ENCODE data around the gene RBBP5. TPM values are rescaled to one million over a fixed set of nuclear protein-coding genes. Genes with fewer than 3 reads are reported as not detected.

RBBP5 gene
- total and polyA plus RNA-seq, 2 experiments from 2014 or later, result 14.1 to 26.5 TPM

DNA sequence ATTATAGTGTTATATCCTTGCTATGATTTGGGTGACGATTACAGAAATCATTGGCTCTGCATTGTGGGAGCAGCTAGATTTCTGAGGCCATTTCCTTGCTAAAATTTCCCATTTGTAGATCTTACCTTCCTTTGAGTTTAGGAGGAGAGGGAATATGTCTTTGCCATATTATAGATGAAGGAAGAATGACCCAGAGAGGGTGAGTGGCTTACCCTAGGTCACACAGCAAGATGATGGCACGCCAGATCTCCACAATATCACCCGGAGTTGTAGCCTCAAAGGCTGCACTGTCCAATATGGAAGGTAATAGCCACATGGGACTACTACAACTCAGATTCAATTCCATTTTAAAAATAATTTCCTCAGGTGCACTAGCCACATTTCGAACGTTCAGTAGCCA, 68.5 kb downstream of the RBBP5 start:
- Histone ChIP-seq H3K9me2 (ENCODE audit: insufficient read depth) (no peaks in the 10 kb centered on the region), H2AFZ (no peak overlapping the region), H3K4me1 (ENCODE audit: insufficient read depth) (no peaks in the 10 kb centered on the region), H3K4me3 (no peak overlapping the region), H4K20me1 (replicated peaks; ENCODE audit: insufficient read depth) (no peaks in the 10 kb centered on the region), H3K79me2 (replicated peaks; ENCODE audit: insufficient read depth) (no peaks in the 10 kb centered on the region), H3F3A (replicated peaks; ENCODE audit: low read depth) (no peaks in the 10 kb centered on the region), H3K27me3 (ENCODE audit: insufficient read depth) (no peaks in the 10 kb centered on the region), H3K4me2 (no peak overlapping the region), H3K36me3 (ENCODE audit: insufficient read depth) (no peaks in the 10 kb centered on the region), H3K27ac (ENCODE audit: low read depth) (no peak overlapping the region)
- Mint-ChIP-seq H3K4me3 (no peak overlapping the region), H3K4me1 (peaks cover 12% of the 10 kb centered on the region; the same call in 2 of the 3 replicates), H3K36me3 (ENCODE audit: low read depth) (no peaks in the 10 kb centered on the region), H3K27ac (no peak overlapping the region), H3K9me3 (no peaks in the 10 kb centered on the region), H3K27me3 (ENCODE audit: insufficient read depth, low read depth, poor library complexity) (peaks cover 8% of the 10 kb centered on the region)
- no peak for ATAC-seq
- no peak for TF ChIP-seq NANOG (IDR thresholded peaks at IDR 0.05; ENCODE audit: borderline replicate concordance)
- no peak for TF ChIP-seq JUNB (IDR thresholded peaks at IDR 0.05; ENCODE audit: unreplicated experiment)
- TF ChIP-seq ZNF331 (CRISPR knock-in tag; IDR thresholded peaks at IDR 0.05; ENCODE audit: low read depth), result no peak
- TF ChIP-seq ZNF114 (CRISPR knock-in tag; IDR thresholded peaks at IDR 0.05), result no peak
- TF ChIP-seq, protein P1, sequence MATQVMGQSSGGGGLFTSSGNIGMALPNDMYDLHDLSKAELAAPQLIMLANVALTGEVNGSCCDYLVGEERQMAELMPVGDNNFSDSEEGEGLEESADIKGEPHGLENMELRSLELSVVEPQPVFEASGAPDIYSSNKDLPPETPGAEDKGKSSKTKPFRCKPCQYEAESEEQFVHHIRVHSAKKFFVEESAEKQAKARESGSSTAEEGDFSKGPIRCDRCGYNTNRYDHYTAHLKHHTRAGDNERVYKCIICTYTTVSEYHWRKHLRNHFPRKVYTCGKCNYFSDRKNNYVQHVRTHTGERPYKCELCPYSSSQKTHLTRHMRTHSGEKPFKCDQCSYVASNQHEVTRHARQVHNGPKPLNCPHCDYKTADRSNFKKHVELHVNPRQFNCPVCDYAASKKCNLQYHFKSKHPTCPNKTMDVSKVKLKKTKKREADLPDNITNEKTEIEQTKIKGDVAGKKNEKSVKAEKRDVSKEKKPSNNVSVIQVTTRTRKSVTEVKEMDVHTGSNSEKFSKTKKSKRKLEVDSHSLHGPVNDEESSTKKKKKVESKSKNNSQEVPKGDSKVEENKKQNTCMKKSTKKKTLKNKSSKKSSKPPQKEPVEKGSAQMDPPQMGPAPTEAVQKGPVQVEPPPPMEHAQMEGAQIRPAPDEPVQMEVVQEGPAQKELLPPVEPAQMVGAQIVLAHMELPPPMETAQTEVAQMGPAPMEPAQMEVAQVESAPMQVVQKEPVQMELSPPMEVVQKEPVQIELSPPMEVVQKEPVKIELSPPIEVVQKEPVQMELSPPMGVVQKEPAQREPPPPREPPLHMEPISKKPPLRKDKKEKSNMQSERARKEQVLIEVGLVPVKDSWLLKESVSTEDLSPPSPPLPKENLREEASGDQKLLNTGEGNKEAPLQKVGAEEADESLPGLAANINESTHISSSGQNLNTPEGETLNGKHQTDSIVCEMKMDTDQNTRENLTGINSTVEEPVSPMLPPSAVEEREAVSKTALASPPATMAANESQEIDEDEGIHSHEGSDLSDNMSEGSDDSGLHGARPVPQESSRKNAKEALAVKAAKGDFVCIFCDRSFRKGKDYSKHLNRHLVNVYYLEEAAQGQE (IDR thresholded peaks at IDR 0.05; ENCODE audit: unreplicated experiment), result no peak
- TF ChIP-seq, protein P2, sequence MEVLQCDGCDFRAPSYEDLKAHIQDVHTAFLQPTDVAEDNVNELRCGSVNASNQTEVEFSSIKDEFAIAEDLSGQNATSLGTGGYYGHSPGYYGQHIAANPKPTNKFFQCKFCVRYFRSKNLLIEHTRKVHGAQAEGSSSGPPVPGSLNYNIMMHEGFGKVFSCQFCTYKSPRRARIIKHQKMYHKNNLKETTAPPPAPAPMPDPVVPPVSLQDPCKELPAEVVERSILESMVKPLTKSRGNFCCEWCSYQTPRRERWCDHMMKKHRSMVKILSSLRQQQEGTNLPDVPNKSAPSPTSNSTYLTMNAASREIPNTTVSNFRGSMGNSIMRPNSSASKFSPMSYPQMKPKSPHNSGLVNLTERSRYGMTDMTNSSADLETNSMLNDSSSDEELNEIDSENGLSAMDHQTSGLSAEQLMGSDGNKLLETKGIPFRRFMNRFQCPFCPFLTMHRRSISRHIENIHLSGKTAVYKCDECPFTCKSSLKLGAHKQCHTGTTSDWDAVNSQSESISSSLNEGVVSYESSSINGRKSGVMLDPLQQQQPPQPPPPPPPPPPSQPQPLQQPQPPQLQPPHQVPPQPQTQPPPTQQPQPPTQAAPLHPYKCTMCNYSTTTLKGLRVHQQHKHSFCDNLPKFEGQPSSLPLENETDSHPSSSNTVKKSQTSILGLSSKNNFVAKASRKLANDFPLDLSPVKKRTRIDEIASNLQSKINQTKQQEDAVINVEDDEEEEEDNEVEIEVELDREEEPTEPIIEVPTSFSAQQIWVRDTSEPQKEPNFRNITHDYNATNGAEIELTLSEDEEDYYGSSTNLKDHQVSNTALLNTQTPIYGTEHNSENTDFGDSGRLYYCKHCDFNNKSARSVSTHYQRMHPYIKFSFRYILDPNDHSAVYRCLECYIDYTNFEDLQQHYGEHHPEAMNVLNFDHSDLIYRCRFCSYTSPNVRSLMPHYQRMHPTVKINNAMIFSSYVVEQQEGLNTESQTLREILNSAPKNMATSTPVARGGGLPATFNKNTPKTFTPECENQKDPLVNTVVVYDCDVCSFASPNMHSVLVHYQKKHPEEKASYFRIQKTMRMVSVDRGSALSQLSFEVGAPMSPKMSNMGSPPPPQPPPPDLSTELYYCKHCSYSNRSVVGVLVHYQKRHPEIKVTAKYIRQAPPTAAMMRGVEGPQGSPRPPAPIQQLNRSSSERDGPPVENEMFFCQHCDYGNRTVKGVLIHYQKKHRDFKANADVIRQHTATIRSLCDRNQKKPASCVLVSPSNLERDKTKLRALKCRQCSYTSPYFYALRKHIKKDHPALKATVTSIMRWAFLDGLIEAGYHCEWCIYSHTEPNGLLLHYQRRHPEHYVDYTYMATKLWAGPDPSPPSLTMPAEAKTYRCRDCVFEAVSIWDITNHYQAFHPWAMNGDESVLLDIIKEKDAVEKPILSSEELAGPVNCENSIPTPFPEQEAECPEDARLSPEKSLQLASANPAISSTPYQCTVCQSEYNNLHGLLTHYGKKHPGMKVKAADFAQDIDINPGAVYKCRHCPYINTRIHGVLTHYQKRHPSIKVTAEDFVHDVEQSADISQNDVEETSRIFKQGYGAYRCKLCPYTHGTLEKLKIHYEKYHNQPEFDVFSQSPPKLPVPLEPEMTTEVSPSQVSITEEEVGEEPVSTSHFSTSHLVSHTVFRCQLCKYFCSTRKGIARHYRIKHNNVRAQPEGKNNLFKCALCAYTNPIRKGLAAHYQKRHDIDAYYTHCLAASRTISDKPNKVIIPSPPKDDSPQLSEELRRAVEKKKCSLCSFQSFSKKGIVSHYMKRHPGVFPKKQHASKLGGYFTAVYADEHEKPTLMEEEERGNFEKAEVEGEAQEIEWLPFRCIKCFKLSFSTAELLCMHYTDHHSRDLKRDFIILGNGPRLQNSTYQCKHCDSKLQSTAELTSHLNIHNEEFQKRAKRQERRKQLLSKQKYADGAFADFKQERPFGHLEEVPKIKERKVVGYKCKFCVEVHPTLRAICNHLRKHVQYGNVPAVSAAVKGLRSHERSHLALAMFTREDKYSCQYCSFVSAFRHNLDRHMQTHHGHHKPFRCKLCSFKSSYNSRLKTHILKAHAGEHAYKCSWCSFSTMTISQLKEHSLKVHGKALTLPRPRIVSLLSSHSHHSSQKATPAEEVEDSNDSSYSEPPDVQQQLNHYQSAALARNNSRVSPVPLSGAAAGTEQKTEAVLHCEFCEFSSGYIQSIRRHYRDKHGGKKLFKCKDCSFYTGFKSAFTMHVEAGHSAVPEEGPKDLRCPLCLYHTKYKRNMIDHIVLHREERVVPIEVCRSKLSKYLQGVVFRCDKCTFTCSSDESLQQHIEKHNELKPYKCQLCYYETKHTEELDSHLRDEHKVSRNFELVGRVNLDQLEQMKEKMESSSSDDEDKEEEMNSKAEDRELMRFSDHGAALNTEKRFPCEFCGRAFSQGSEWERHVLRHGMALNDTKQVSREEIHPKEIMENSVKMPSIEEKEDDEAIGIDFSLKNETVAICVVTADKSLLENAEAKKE (CRISPR knock-in tag; IDR thresholded peaks at IDR 0.05), result no peak
- TF ChIP-seq POLR2AphosphoS5 (IDR thresholded peaks at IDR 0.05; ENCODE audit: low read depth), result no peak
- TF ChIP-seq STAT1 (IDR thresholded peaks at IDR 0.05; ENCODE audit: unreplicated experiment), result no peak
- no peak for TF ChIP-seq CREB1 (CRISPR knock-in tag; IDR thresholded peaks at IDR 0.05; ENCODE audit: low read depth)
- TF ChIP-seq ETS1 (IDR thresholded peaks at IDR 0.05), result no peak
- no peak for TF ChIP-seq EZH2phosphoT487 (IDR thresholded peaks at IDR 0.05; ENCODE audit: unreplicated experiment)
- TF ChIP-seq, protein P3, sequence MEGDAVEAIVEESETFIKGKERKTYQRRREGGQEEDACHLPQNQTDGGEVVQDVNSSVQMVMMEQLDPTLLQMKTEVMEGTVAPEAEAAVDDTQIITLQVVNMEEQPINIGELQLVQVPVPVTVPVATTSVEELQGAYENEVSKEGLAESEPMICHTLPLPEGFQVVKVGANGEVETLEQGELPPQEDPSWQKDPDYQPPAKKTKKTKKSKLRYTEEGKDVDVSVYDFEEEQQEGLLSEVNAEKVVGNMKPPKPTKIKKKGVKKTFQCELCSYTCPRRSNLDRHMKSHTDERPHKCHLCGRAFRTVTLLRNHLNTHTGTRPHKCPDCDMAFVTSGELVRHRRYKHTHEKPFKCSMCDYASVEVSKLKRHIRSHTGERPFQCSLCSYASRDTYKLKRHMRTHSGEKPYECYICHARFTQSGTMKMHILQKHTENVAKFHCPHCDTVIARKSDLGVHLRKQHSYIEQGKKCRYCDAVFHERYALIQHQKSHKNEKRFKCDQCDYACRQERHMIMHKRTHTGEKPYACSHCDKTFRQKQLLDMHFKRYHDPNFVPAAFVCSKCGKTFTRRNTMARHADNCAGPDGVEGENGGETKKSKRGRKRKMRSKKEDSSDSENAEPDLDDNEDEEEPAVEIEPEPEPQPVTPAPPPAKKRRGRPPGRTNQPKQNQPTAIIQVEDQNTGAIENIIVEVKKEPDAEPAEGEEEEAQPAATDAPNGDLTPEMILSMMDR (conservative IDR thresholded peaks at IDR 0.05; ENCODE audit: low read depth in 2 of 2), result no peak
- no peak for TF ChIP-seq EZH2 (IDR thresholded peaks at IDR 0.05; ENCODE audit: low read depth, unreplicated experiment)
- no peak for DNase-seq (ENCODE audit: low spot score)
